Hepatocyte (in vitro differentiated cells): Measurements from ENCODE around the gene CCDC159.

ENCODE experiments used
- EZH2 ChIP-seq: fragments of 200-600 bp; sonication (generic); IDR thresholded peaks from 2 replicates; pipeline ENCODE4 v1.6.1; 2016; ENCODE audit warnings: antibody characterized with exemption, mild to moderate bottlenecking, borderline replicate concordance
- TF ChIP-seq, protein P1 (sequence below): fragments of 200-600 bp; sonication (generic); IDR thresholded peaks from 2 replicates; pipeline ENCODE4 v1.5.1; 2016; ENCODE audit warnings: antibody characterized with exemption, mild to moderate bottlenecking; ENCODE audit not compliant: poor library complexity

- no peak for TF ChIP-seq EZH2
- TF ChIP-seq, protein P1, sequence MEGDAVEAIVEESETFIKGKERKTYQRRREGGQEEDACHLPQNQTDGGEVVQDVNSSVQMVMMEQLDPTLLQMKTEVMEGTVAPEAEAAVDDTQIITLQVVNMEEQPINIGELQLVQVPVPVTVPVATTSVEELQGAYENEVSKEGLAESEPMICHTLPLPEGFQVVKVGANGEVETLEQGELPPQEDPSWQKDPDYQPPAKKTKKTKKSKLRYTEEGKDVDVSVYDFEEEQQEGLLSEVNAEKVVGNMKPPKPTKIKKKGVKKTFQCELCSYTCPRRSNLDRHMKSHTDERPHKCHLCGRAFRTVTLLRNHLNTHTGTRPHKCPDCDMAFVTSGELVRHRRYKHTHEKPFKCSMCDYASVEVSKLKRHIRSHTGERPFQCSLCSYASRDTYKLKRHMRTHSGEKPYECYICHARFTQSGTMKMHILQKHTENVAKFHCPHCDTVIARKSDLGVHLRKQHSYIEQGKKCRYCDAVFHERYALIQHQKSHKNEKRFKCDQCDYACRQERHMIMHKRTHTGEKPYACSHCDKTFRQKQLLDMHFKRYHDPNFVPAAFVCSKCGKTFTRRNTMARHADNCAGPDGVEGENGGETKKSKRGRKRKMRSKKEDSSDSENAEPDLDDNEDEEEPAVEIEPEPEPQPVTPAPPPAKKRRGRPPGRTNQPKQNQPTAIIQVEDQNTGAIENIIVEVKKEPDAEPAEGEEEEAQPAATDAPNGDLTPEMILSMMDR: no peak
Measured at GRCh38 chr19:11349171-11349570, 2.9 kb downstream of the CCDC159 start.
